Measurements from ENCODE around the gene TECPR1.

DNA sequence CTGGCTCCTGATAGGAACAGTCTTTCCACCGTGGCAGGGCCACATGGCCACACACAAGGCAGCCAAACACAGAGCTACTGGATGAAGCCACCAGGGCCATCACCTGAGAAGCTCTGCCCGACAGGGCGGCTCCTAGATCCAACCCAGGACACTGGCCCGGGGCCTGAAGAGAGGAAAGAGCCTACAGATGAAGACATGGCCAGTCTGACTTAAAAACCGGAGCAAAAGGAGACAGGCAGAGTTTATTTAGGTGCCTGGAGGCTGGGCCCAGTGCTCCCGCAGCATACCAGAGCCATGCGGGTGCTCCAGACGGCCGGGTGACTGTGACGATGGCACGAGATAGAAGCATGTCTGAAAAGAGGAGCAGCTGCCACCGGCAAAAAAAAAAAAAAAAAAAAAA, 3.9 kb downstream of the TECPR1 start:
- TF ChIP-seq CHD2 (IDR thresholded peaks at IDR 0.05; ENCODE audit: low read length): no peak
- no peak for TF ChIP-seq ZNF274 (IDR thresholded peaks at IDR 0.05; ENCODE audit: borderline replicate concordance, extremely low read depth, low read length)
- TF ChIP-seq, protein P1, sequence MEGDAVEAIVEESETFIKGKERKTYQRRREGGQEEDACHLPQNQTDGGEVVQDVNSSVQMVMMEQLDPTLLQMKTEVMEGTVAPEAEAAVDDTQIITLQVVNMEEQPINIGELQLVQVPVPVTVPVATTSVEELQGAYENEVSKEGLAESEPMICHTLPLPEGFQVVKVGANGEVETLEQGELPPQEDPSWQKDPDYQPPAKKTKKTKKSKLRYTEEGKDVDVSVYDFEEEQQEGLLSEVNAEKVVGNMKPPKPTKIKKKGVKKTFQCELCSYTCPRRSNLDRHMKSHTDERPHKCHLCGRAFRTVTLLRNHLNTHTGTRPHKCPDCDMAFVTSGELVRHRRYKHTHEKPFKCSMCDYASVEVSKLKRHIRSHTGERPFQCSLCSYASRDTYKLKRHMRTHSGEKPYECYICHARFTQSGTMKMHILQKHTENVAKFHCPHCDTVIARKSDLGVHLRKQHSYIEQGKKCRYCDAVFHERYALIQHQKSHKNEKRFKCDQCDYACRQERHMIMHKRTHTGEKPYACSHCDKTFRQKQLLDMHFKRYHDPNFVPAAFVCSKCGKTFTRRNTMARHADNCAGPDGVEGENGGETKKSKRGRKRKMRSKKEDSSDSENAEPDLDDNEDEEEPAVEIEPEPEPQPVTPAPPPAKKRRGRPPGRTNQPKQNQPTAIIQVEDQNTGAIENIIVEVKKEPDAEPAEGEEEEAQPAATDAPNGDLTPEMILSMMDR (IDR thresholded peaks at IDR 0.05; ENCODE audit: control extremely low read depth in 1 of 3, insufficient read depth in 1 of 3, low read depth in 1 of 3, low read length in 3 of 3): no peak
- no peak for TF ChIP-seq YY1 (IDR thresholded peaks at IDR 0.05; ENCODE audit: low read depth, low read length)
- TF ChIP-seq MAFK (IDR thresholded peaks at IDR 0.05; ENCODE audit: low read depth, low read length): no peak
- TF ChIP-seq MAX (IDR thresholded peaks at IDR 0.05): no peak
- TF ChIP-seq POLR2A (IDR thresholded peaks at IDR 0.05; ENCODE audit: control extremely low read depth in 1 of 2, low read depth in 2 of 2, low read length in 2 of 2): no peak
- TF ChIP-seq POLR2AphosphoS5 (IDR thresholded peaks at IDR 0.05; ENCODE audit: low read depth, low read length): no peak
- TF ChIP-seq BACH1 (IDR thresholded peaks at IDR 0.05; ENCODE audit: low read length): no peak
- TF ChIP-seq RNF2 (IDR thresholded peaks at IDR 0.05; ENCODE audit: borderline replicate concordance, low read depth, low read length, missing control alignments, poor library complexity, severe bottlenecking): no peak
